NCI-H128 (cell line): ENCODE results near the gene DYNLT2.
"Not testable (repeated sequence)": the region's sequence is repeated elsewhere in the genome, so short reads cannot be mapped to it uniquely, and the experiment has no call there.

Source experiments
- DNase-seq: peaks from one replicate; lab custom pipeline; 2025; ENCODE audit not compliant: unreplicated experiment; lab: John Stamatoyannopoulos, UW

The DYNLT2 gene

DNA sequence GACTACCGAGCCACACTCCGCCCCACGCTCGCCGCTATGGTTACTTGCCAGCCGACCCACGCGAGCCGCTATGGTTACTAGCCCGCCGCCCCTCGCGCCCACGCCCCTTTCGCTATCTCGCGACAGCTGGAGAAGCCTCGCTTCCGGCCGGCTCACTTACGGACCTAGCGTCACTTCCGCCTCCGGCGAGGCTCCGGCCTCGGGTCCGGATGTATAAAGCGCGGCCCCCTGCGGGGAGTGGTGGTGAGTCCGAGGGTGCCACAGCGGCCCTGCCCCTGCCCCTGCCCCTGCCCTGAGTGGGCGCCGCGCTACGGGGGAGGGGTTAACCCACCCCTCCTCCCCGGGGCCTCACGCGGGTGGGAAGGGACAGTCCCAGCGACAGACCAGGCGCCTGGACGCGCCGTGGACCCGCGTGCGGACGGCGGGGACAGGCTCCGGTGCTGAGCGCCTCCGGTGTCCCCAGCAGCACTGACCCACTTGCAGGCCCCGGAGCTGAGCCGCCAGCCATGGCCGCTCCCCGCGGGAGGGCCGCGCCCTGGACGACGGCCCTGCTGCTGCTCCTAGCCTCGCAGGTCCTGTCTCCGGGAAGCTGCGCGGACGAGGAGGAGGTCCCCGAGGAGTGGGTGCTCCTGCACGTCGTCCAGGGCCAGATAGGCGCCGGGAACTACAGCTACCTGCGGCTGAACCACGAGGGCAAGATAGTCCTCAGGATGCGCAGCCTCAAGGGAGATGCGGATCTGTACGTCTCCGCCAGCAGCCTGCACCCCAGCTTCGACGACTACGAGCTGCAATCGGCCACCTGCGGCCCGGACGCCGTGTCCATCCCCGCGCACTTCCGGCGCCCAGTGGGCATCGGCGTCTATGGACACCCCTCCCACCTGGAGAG, 49.2 kb downstream of the DYNLT2 start, which contains the start of the genes C6orf120 and WDR27:
Gene C6orf120 (plus strand): TSS at position 173 of the 886 bp plus-strand sequence. CDS start 334 bp downstream, at position 507.
Gene WDR27 (minus strand): TSS at position 76 of the 886 bp plus-strand sequence. CDS start 13,024 bp downstream, outside the sequence.
- DNase-seq, result peak; percentile 89

GRCh38 chr6:169701311-169701953, 49.9 kb downstream of the DYNLT2 start:
- DNase-seq, result no peak

DNA sequence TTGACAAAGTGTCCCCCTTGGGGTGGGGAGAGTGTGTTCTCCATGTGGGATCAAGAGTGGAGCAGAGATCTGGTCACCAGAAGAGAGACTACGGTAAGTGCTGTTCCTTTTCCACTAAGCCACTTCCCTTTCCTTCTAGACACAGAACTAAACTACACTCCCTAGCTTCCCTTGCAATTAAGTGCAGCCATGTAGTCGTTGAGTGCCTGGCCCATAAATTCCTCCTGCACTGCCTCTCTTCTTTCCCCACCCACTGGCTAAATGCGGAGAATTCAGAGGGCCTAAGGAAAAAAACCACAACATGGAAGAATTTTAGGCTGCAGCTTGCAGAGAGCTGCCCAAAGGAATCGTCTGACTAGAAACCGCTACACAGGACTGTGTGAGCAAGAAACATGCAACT, 51.1 kb downstream of the DYNLT2 start:
- DNase-seq, result no peak

DNA sequence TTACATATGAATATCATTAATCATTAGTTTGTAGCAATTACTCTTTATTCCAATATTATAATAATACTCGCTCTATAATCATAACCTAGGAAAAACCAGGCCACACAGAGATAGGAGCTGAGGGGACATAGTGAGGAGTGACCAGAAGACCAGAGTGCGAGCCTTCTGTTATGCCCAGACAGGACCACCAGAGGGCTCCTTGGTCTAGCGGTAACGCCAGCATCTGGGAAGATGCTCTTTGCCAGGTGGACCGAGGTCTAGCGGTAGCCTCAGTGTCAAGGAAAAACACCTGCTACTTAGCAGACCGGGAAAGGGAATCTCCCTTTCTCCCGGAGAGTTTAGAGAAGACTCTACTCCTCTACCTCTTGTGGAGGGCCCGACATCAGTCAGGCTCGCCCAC, 54.3 kb downstream of the DYNLT2 start:
- not testable (repeated sequence) for DNase-seq

- DNase-seq, result no peak
Measured at GRCh38 chr6:169695131-169695530, 56.2 kb downstream of the DYNLT2 start.

- no peak for DNase-seq
Measured at GRCh38 chr6:169692516-169692915, 58.9 kb downstream of the DYNLT2 start.

GRCh38 chr6:169691260-169691659, 60.1 kb downstream of the DYNLT2 start:
- no peak for DNase-seq
